HG03378 (cell line): Measurements from ENCODE around the gene CNR2.
A peak's percentile ranks its signal among the peaks of the same experiment; 100 is the strongest.
"Not testable (repeated sequence)": the region's sequence is repeated elsewhere in the genome, so short reads cannot be mapped to it uniquely, and the experiment has no call there.

ENCODE experiments used
- ATAC-seq: cut with Tn5 transposase; IDR thresholded peaks from one replicate; pipeline ENCODE4 v1.9.1; 2021; ENCODE audit warnings: mild to moderate bottlenecking, moderate library complexity; ENCODE audit not compliant: unreplicated experiment

CNR2 gene

DNA sequence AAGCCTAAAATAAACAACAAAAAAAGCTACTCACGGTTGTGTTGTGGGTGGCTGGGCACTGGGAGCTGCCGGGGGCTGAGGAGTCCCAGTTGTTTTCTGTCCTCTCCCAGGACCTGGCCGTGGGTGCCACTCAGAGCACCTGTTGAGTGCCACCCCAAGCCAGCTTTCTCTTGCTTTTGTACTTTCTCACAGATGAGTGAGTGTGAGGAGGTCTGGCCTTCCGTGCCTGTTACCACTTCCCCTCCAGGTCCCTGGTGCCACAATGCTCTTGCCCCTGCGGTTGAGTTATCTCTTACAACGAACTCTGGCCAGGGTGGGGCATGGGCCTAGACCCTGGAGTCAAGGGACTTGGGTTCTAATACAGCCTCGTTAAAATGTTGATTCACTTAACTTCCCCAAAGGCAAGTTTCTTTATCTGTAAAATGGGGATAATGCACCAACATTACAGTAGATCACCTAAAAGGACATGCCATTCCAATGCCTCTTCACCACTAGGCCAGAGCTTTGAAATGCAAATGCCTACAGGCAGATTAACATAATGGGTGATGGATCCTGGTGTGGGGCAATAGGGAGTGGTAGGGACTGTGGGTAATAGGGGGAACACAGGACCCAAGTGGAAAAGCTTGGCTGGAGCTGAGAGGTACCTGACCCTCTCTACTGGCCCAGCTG, at the start of gene CNR2:
Gene CNR2 (minus strand): TSS at position 151 of the 669 bp plus-strand sequence. CDS start 37,745 bp downstream, outside the sequence.
- no peak for ATAC-seq

DNA sequence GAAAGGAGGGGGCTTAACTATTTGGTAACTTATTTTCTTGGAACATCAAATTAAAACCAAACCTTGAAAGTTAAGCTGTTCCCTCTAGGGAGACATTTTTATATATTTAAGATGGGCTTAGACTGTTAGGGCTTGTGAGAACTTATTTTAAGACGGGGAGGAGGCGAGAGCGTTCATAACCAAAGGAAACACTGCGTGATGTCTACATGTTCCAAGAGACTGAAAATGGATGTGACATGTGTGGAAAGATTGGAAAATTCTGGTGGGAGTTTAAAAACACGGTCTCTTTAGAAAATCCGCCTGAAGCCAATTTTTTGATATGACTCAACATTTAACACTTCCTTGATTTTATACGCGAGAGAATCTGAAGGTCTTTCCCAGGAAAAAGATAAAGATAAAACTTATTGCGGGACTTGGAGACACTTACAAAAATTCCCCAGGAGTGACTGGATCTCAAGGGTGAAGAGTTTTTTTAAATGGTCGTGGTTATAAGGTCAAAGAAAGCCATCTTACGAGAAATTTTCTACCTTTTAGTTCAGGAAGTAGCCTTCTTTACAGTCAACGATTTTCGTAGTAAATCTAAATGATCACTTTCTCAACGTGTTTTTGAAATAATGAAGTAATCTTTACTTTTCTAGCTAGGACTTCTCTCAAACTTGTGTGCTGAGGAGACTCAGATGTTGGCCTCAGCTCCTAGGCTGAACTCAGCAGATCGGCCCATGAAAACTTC, 47.3 kb upstream of the CNR2 start:
- no peak for ATAC-seq

DNA sequence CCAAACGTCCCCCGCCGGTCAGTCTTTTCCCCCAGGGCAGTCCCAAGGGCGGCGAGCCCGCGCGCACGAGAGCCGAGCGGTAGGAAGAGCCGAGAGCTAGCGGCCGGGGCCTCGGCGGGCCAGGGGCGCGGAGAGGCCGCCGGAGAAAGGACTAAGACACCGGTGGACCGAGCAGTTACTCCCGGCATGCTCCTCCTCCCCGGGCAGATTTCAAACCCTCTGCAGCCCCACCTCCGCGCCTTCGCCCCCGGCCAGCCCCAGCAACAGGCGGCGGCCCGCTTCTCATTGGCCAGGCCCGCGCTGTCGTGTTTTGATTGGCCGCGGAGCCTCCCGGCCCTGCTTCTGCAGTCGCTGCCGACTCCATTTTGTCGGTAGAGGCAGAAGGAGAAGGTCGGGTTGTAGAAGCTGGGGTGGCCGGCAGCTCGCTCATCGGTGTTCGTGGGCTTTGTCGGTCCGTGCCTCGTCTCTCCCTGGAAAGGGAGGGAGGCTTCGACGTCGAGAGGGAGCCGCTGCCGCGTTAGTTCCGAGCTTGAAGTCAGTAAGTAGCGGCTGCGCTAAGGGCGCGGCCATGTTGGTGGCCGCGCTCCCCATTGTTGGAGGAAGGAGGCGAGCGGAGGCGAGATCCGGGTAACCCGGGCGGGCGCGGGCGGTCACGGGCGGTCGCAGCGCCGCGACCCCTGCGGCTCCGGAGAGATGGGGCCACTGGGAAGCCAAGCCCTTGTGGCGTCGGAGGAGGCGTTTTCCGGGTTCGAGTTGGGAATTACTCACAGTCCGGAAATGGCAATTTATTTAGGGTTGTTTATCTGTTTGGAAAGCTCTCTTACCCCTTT, 46.5 kb upstream of the CNR2 start, which contains the start of gene PNRC2:
Gene PNRC2 (plus strand): TSS at position 368 of the 830 bp plus-strand sequence. CDS start 1,630 bp downstream, outside the sequence.
- ATAC-seq = peak; percentile 68

DNA sequence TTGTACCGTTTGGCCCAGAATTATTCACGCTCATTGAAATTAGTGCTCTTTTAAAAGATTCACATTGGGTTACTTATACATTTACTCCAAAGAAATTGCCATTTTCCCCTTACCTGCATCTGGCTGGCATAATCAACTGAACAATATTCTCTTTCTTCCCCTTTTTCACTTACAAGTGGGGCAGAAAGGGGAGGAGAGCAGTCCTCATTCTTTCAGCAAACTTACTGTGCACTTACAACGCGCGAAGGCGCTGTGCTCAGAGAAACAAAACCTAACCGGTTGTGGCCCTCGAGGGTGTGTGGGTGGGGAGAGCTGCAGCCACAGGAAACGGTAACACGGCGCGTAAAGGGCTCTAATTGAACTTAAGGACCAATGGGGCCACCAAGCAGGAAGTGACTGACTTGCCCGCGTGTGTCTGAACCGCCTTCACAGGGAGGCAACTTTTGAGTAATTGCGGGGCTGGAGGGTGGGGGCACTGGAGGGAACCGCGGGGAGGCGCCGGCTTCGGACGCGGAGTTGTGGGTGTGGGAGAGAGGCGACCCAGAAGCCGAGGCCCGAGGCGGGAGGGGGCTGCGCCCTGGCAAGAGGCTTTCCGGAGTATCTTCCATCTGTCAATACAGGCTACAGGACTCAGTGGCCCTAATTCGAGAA, 45.8 kb upstream of the CNR2 start:
- peak; percentile 57 for ATAC-seq

DNA sequence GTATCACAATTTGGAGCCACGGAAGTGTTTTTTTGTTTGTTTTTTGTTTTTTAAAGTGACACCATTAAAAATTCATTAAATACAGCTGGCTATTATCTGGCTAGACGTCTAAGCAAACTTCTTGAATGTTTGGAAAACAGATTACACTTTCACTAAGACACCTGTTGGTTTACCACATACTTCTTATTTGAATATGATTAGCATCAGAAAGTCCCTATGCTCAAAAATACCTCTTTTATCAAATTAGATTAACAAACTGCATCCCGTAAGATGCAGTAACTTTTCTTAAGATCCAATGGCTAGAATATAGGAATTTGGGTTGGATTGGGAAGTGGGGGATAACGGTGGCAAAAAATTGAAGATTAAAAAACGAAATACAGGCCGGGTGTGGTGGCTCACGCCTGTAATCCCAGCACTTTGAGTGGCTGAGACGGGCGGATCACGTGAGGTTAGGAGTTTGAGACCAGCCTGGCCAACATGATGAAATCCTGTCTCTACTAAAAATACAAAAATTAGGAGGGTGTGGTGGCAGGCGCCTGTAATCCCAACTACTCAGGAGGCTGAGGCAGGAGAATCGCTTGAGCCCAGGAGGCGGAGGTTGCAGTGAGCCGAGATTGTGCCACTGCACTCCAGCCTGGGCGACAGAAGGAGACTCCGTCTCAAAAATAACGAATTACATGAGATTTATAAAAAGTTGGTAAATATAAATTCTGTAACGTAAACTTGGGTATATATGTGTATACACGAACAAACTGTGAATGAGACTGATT, 45.1 kb upstream of the CNR2 start:
- not testable (repeated sequence) for ATAC-seq

DNA sequence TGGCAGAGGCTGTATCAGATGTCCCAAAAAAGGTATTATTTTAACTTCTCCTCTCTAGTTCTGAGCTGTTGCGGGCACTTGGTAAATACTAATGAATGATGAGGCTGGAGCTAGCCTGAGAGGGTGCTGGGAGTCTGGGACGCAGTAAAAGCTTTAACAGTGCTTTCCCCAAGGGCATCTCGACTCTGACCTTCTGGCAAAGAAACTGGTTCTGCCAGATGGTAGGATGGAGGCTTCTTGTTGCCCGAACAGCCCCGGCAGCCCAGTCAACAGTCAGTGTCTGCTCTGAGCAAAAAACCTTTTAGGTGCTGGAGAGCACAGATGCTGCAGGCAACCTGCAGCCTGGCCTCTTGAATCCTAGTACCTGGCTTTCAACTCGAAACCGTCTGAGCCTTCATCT, 43.9 kb upstream of the CNR2 start:
- ATAC-seq = no peak

DNA sequence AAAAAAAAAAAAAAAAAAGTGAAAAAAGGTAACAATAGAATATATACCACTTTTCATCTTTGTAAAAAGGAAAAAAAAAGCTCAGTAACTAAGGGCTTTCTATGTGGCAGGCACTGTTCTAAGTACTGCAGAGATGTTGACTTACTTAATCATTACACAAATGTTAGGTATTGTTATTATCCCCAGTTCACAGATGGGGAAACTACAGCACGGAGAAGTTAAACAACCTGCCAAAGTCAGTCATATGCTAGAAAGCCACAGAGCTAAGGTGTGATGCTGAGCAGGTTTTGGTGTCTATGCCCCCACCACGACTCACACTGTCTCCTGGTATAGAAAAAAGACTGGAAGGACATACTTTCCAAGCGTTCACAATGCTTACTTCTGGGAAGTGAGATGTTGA, 39.9 kb upstream of the CNR2 start:
- ATAC-seq = no peak

DNA sequence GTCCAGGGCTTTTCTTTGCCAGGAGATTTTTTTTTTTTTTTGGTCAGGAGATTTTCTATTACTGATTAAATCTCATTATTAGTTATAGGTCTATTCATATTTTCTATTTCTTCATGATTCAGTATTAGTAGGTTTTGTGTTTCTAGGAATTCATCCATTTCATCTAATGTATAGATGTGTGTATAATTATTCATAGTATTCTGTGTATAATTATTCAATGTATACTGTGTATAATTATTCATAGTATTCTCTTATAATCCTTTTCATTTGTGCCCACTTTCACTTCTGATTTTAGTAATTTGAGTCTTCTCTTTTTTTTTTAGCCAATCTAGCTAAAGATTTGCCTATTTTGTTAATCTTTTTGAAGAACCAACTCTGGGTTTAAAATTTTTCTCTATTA, 34.2 kb upstream of the CNR2 start:
- ATAC-seq = no peak

DNA sequence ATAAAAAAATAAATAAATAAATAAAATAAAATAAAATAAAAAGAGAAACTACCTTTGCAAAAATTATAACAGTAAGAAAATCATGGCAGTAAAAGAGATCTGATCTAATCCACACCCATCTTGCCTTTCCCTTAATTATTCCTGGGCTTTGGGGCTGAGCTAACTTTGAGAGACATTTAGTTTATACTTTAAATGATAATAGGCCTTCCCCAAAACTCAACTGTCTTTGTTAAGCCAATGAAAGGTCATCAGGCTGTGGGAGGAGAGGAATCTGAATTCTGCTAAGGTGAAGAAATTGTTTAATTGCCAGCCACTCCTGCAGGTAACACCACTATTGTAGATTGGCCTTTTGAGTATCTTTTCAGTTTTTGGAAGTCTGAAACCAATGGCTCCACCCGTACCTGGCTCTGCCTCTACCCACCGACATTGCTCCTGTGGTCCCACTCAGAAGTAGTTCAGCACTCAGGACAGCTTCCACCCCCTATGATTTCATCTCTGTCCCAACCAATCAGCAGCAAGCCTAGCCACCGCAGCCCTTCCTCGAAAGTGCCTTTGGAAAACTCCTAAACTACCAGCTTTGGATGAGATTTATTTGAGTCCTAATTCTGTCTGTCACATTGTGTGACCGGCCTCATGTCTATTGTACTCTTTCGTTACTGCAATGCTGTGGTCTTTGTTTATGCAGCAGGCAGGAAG, 23.5 kb upstream of the CNR2 start:
- ATAC-seq = no peak

DNA sequence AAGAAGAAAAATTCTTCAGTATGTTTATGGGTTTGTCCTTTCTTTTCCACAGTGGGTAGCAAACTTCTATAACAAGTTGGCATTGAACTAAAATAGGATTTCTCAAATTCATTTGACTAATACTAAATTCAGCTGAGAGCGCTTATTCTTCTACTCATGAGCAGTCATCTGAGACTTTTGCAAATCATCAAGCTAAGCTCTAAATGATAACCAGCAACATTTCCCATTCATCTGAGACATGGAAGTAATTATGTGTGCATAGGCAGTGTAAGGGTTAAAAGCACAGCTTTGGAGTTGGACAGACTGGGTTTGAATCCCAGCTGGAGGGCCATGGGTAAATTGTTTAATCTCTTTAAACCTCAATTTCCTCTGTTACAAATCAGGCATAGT, 18.3 kb upstream of the CNR2 start:
- no peak for ATAC-seq

DNA sequence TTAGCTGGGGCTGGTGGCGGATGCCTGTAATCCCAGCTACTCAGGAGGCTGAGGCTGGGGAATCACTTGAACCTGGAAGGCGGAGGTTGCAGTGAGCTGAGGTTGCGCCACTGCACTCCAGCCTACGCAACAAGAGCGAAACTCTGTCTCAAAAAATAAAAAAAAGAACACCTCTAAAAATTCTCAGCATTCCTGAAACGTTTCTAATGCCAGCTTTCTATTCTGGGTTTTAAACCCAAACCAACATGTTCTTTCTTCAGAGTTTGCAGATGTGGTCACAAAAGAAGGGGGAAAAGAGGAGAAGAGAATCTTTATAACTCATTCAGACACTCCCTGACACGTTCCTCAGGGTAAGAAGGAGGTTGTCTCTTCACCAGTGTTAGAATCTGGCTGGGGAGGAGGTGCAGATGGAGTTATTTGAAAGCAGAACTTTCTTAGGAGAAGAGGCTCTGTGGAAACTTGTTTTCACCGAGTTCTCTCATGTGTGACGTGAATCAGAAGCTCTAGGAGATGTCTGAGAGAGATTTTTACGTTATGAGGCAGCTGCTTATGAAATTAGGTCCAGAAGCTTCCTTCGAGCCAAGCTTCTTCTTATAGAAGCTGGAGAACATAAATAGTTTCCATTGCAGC, 17.8 kb upstream of the CNR2 start:
- ATAC-seq = no peak

DNA sequence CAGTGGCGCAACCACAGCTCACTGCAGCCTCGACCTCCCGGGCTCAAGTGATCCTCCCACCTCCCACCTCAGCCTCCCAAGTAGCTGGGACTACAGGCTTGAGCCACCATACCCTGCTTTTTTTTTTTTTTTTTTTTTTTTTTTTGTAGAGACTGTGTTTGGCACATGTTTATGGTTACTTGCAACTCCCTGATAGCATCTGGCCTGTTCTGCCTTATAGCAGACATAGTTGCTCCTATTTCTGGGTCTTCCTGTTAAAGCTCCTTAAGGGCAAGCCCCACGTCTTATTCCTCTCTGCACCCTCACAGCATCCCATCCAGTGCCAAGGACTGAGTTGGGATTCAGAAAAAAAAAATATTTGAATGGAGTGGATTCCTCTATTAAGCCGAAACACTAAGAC, 17.1 kb upstream of the CNR2 start:
- ATAC-seq = no peak

DNA sequence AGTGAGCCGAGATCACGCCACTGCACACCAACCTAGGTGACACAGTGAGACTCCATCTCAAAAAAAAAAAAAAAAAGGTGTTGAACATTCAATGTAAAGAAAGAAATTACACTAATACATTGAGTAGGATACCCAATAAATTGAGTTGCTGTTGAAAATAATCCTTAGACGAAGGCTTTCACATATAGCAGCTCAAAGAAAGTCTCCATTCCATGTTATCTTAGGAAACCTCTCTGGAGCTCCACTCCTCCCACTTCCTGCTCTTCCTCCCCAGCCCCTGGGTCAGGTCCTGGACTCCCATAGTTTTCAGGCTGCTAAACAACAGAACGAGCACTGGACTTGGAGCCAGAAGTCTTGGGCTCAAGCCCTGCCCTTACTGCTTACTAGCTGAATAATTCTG, 15.6 kb upstream of the CNR2 start:
- no peak for ATAC-seq

DNA sequence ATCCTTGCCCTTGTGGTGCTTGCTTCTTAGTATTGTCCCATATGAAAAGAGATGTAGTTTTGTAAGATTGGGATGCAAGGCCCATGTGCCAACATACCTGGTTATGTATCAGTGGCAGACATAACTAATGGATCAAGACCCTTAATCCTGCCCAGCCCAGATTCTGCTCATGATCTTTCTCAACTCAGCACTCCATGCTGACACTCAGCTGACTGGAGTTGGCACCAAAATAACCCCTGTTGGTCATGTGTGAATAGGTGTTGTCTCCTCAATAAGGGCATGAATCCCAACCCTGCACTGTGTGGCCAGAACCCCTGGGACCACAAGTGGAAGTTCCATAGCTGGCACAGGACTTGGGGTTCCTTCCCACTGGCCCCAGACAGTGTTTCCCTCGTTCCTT, 13.9 kb upstream of the CNR2 start:
- no peak for ATAC-seq

DNA sequence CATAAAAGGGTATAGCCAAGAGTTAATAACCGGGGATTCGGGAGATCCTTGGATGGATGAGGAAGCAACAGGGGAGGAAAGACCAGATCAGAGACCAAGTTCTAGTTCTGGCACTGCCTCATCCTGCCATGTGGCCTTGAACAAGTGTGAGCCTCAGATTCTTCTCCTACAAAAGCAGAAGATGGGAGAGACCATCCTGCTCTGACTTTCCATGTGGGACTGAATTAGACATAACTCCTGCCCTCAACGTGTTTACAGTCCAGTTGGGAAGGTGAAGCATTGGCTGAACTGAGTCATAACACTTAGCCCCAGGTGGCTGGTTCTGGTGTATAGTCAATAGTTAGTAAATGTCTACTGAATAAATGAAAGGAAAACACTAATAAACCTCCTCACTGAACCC, 12.1 kb upstream of the CNR2 start:
- no peak for ATAC-seq

DNA sequence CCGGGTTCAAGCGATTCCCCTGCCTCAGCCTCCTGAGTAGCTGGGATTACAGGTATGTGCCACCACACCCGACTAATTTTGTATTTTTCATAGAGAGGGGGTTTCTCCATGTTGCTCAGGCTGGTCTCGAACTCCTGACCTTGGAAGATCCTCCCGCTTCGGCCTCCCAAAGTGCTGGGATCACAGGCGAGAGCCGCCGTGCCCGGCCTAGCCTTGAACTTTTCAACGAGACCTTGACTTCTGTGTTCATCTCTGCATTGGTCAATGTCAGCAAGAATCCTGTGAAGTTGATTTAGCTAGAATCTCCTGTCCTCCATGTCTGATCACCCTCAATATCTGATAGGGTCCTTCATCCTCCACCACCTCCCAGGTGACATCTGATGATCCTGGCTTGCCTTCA, 11.4 kb upstream of the CNR2 start:
- ATAC-seq = no peak

DNA sequence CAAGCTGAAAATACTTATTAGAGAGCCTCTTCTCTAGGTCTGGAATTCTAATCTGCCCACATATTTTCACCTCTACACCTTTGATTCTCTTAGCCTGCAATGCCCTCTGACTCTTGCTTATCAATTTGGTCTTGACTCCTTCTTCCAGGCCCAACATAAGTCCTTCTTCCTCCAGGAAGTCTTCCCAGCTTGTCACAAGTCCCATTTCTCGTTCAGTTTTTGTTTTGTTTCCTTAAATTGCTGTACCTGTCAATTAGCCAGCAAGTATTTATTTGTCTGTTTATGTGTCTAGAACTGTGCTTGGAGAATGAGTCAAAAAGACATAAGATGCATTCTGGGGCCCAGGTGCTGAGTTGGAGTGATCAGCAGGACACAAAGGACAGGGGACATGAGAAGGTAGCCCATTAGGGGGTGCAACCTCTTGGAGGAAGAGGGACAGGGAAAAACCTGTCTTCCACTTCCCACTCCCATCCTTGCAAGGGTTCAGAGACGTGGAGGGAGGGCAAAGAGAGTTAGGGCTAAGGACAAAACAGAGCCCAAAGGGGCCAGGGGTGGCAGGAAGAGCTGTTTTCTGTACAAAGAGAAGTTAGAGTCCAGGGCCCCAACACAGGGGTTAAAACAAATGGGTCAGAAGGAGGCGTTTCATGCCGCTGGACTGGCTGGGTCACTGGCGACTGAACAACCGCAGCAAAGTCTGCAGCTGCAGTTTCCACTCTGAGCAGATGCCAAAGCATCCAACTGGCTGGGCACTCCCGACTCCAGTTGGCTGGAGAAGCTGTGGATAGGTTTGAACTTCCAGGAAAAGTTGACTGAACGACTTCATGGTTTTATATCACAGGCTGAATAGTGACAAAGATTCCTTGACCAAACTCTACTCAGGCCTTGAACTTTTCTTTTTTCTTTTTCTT, 10.7 kb upstream of the CNR2 start:
- ATAC-seq = no peak

DNA sequence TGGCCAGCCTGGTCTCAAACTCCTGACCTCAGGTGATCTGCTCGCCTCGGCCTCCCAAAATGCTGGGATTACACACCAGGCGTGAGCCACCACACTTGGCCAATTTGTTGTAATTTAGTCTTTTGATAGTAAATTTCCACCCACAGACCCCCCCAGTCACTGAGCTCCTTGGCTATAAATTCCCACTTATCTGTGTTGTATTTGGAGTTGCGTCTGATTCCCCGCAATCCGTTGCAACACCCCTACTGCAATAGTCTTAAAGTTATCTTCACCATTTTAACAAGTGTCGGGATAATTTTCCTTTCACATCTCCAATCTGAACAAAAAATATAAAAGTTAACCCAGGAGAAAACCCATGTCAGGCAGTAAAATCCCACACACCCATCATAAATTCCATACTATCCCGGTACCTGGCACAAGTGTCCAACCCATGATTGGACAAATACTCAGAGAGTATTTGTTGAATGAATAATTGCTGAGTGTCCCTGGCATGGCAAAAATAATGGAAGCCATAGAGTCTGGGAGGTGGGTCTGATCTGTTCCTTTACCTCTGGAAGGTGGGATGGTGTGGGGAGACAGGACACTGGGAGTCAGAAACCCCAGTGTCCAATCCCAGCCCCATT, 9.3 kb upstream of the CNR2 start:
- no peak for ATAC-seq
